Measurements from ENCODE around the gene SLC2A10. TPM values are rescaled to one million over a fixed set of nuclear protein-coding genes. Genes with fewer than 3 reads are reported as not detected.

Gene SLC2A10
- total RNA-seq, 1 experiment from 2014 or later = 13.2 TPM

DNA sequence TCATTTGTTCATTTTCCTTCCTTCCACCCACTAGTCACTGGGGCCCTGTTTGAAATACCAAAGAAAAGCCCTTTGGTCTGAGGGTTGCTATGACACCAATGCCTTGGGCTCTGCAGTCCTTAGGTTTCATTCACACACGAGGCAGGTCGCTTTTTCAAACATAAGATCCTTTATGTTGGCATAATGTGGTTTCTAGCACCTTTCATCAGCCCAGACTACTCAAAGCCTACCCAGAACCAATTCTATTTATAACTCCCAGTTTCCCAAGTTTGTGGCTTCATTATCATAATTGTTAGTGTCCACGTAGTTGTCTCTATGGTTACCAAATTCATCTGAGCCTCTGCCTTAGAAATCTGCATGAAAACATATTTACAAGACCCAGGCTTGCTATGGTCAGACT, 13.6 kb upstream of the SLC2A10 start:
- H3K27me3 ChIP-seq = no peaks in the 10 kb centered on the region

DNA sequence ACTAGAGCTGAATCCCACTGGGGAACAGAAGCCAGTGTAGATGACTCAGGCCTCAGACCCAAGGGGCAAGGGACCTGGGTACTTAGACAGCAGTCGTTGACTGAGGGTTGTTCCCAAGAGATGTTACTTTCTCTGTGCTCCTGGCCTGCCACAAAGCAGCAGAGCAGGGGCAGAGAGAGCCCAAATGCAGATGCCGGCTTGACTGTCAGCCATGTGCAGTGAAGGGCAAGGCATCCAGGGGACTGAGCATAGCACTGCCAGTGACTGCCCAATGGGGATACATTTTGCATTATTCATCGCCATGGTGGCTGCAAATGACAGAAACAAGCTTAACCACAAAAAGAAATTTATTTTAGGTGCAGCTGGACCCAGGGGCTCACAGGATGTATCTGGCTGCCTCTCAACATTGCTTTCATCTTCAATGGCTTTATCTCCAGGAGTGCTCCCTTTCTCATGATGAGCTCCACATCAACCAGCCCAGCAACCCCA, 12.6 kb upstream of the SLC2A10 start:
- no peak for DNase-seq
- Histone ChIP-seq H3K9me3 (peaks cover 1% of the 10 kb centered on the region; the same call in 1 of the 2 replicates), H3K27me3 (no peaks in the 10 kb centered on the region), H3K36me3 (no peaks in the 10 kb centered on the region), H3K4me3 (no peak overlapping the region)

More for the DNA sequence above, 13.6 kb upstream of the SLC2A10 start:
- Histone ChIP-seq H3K36me3 (no peaks in the 10 kb centered on the region), H3K9me3 (peaks cover 1% of the 10 kb centered on the region; the same call in 1 of the 2 replicates), H3K4me3 (no peak overlapping the region)
- no peak for DNase-seq

DNA sequence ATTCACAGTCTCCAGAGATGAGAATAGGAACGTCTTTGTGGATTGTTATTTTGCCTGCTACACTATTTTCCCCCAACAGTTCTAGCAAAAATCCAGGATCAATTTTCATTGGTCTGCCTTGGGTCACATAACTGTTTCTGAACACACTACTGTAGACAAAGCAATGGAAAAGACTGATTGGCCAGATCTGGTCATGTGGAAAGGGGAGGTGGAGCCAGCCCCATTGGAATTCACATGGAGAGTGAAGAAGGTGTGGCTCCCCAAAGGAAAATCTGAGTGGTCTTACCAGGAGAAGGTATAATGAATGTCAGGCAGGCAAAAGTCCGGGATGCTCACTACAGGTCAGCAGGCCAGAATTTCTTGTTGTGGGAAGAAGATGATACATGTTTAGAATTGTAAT, 10.7 kb upstream of the SLC2A10 start:
- no peak for DNase-seq
- H3K9me3 ChIP-seq = peaks cover 1% of the 10 kb centered on the region; the same call in 1 of the 2 replicates

DNA sequence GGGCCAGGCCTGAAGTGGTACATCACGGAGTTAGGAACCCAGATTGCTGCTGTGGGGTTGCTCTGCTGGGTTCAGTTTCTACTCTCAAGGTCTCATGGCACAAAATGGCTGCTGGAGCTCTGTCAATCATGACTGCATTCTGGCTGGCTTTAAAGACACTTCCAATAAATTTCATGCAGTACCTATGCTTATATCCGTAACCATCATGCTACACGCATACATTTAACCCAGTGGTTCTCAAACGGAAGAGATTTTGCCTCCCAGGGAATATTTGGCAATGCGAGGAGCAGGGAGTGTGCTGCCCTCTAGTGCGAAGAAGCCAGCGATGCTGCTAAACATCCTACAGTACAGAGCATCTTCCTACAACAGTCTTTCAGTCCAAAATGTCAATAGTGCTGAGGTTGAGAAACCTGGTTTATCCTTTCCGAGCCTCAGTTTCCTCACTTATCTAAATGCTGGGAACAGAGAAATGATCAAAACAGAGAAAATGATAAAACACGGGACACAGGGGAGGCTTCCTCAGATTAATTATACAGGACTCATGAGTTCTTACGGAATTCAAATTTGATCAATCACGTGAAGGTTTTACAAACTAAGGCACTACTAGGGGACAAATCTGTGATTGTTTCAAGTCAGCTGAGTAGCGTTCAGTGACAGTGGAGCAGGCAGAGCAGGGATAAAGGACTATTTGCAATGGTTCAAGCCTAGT, 9.6 kb upstream of the SLC2A10 start:
- peaks cover 1% of the 10 kb centered on the region; the same call in 1 of the 2 replicates for H3K9me3 ChIP-seq
- no peaks in the 10 kb centered on the region for H3K27me3 ChIP-seq
- DNase-seq = no peak
- H3K36me3 ChIP-seq = no peaks in the 10 kb centered on the region
- no peak overlapping the region for H3K4me3 ChIP-seq

More for the DNA sequence above, 10.7 kb upstream of the SLC2A10 start:
- Histone ChIP-seq H3K4me3 (no peak overlapping the region), H3K36me3 (no peaks in the 10 kb centered on the region), H3K27me3 (no peaks in the 10 kb centered on the region)

DNA sequence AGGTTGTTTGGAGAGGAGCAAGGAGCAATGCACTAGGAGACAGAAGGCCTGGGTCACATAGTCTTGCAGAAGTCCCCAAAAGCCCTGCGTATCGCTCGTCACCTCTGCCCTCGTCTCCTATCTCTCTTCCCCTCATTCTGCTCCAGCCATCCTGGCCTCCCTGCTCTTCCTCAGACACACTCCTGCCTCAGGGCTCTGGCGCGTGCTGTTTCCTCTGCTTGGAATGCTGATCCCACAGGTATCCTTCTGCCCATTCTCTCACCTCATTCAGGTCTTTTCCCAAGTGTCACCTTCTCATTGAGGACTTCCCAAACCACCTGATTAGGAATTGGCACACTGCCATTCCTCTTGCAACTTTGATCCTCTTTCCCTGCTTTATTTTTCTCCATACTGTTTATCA, 9.0 kb upstream of the SLC2A10 start:
- H3K27me3 ChIP-seq = no peaks in the 10 kb centered on the region
- DNase-seq = no peak
- H3K4me3 ChIP-seq = no peak overlapping the region

DNA sequence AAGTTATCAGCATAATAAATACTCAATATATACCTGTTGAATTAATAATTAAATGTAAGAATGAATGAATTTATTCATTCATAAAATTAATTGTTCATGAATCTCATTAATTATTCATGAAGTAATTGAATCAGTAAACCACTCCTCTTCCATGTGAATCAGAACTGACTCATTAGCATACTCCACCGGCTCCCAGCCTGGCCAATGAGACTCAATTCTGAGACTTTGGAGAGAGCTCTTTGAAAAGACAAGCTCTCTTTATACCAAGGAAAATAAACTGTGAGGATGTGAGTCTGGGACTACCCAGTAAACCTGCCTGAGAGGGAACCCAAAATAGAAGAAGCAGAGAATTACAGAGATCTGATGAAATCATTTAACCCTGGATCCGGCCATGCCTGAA, 8.4 kb upstream of the SLC2A10 start:
- DNase-seq = no peak
- Histone ChIP-seq H3K36me3 (no peaks in the 10 kb centered on the region), H3K9me3 (peaks cover 8% of the 10 kb centered on the region), H3K27me3 (no peaks in the 10 kb centered on the region), H3K4me3 (no peak overlapping the region)

More for the DNA sequence above, 9.0 kb upstream of the SLC2A10 start:
- Histone ChIP-seq H3K36me3 (no peaks in the 10 kb centered on the region), H3K9me3 (peaks cover 4% of the 10 kb centered on the region; the same call in 1 of the 2 replicates)

DNA sequence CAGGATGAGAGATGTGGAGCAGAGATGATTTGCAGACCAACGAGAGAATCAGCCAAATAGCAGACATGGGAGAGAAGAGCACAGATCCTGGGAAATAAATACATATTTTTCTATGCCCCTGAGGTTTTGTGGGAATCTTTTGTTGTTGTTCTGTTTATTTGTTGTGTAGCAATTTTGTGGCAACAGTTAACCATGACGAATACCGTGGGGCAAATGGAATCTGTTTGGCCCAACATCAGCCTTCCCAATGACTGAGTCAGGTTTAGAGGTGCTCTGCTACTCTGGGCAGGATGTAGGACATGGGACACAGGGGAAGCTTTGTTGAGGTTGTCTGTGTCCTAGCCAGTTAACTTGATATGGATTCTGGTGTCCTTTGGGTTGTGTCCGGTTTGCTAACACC, 7.9 kb upstream of the SLC2A10 start:
- Histone ChIP-seq H3K4me3 (no peak overlapping the region), H3K9me3 (peaks cover 13% of the 10 kb centered on the region), H3K27me3 (no peaks in the 10 kb centered on the region), H3K36me3 (no peaks in the 10 kb centered on the region)
- DNase-seq = no peak

DNA sequence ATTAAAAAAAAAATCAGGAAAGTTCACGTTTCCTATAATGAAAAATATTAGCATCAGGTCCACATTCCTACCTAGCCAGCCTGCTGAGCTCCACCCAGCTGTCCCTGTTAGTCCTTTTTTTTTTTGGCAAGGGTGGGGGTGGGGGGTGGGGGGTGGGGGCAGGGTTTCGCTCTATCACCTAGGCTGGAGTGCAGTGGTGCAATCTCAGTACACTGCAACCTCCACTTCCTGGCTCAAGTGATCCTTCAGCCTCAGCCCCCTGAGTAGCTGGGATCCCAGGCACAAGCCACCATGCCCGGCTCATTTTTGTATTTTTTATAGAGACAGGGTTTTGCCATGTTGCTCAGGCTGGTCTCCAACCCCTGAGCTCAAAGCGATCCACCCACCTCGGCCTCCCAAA, 7.5 kb upstream of the SLC2A10 start:
- Histone ChIP-seq H3K36me3 (no peaks in the 10 kb centered on the region), H3K27me3 (no peaks in the 10 kb centered on the region), H3K9me3 (peaks cover 18% of the 10 kb centered on the region), H3K4me3 (no peak overlapping the region)
- DNase-seq = no peak

DNA sequence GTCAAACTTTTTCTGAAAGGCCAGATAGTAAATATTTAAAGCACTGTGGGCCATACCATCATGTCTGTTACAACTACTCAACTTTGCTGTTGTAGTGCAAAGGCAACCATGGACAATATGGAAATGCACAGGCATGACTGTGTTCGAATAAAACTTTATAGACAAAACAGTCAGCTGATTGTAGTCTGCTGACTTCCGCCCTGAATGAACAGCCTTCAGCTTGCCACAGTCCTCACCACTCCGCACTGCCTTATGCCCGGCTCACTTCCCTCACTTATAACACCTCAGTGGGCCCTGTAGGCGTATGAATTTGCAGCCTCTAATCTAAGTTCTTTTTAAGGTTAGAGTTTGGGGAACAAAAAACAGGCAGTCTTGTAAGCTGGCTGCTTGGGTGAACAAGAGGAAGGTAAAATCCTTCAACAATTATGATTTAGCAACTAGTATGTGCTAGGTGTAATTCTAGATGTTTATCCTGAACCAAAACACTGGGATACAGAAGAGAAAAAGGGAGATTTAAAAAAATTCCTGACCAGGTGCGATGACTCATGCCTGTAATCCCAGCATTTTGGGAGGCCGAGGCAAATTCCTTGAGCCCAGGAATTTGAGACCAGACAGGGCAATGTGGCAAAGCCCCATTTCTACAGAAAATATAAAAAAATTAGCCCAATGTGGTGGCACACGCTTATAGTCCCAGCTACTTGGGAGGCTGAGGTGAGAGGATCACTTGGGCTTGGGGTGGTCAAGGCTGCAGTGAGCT, 6.8 kb upstream of the SLC2A10 start:
- no peaks in the 10 kb centered on the region for H3K36me3 ChIP-seq
- H3K9me3 ChIP-seq = peaks cover 18% of the 10 kb centered on the region
- no peak for DNase-seq
- H3K27me3 ChIP-seq = no peaks in the 10 kb centered on the region
- H3K4me3 ChIP-seq = no peak overlapping the region

DNA sequence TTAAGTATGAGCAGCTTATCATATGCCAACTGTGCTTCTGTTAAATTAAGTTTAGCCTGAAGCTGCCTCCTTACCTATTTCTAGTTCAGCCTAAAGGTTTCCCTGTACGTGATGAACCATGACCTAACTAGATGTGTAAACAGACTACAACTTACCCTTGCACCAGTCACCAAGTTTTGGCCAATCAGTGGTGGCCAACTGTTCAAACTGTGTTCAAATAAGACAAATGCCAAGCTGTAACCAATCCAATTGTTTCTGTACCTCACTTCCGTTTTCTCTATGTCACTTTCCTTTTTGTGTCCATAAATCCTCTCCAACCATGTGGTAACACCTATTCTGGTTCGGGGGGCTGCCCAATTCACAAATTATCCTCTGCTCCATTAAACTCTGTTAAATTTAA, 6.0 kb upstream of the SLC2A10 start:
- H3K9me3 ChIP-seq = peaks cover 18% of the 10 kb centered on the region
- no peaks in the 10 kb centered on the region for H3K27me3 ChIP-seq
- no peak for DNase-seq
- no peaks in the 10 kb centered on the region for H3K36me3 ChIP-seq
- no peak overlapping the region for H3K4me3 ChIP-seq

DNA sequence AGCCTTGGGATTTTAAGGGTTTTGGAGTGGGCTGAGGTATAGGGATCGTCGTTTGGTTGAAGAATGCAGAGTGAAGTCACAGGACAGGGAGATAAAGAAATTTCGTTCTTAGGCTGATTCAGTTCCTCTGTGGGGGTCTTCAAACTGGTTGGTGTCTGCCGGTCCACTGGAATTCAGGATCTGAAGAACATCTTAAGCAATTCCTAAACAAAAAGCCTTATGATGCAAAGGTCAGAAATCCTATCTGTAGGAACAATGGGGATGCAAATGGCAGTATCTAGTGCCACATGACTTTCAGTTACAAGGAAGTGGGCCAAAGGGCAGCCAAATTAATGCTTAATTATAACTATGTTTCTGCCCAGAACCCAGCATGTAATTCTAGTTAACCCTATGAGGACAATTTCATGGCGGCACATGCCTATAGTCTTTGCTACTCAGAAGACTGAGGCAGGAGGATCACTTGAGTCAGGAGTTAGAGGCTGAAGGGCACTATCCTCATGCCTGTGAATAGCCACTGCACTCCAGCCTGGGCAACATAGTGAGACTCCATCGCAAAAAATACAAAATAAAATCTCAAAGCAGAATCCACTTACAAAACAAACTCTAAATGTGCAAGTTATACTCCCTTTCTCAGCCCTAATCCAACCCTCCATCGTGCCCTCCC, 4.6 kb upstream of the SLC2A10 start:
- Histone ChIP-seq H3K27me3 (no peaks in the 10 kb centered on the region), H3K9me3 (peaks cover 16% of the 10 kb centered on the region), H3K4me3 (no peak overlapping the region), H3K36me3 (no peaks in the 10 kb centered on the region)
- DNase-seq = no peak

DNA sequence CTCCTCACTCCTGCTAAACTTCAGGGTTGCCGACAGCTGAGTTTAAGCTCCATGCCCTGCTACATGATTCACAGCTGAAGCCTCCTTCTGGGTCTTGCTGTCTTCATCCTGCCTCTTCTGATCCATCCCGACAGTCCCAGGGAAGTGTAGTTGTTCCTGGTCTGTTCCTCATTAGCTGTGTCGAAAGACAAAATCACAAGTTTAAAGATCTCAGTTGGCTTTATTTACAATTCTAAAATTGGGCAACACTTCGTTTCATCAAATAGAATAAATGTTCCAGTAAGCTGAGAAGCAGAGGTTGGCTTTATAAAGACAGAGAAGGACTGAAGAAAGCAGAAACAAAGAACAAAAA, 4.1 kb upstream of the SLC2A10 start:
- no peaks in the 10 kb centered on the region for H3K36me3 ChIP-seq
- H3K27me3 ChIP-seq = no peaks in the 10 kb centered on the region
- no peak for DNase-seq
- peaks cover 16% of the 10 kb centered on the region for H3K9me3 ChIP-seq
- no peak overlapping the region for H3K4me3 ChIP-seq

DNA sequence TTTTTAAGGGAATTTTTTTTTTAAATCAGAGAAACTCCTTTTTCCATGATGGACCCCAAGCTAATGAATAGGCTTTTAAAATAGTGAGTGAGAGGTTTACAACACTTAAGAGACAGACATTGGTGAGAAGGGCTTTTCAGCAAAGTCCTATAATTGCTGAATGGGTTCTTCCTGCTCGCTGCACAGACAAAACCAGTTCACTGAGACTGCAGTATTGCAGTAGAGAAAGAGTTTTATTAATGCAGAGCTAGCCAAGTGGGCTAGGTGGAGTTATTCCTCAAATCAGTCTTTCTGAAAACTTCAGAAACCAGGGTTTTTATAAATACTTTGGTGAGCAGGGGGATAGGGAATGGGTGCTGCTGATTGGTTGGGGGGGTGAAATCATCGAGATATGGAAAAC, 3.2 kb upstream of the SLC2A10 start:
- DNase-seq = no peak
- Histone ChIP-seq H3K4me3 (no peak overlapping the region), H3K27me3 (no peaks in the 10 kb centered on the region), H3K9me3 (peaks cover 16% of the 10 kb centered on the region), H3K36me3 (peaks cover 3% of the 10 kb centered on the region; the same call in 1 of the 2 replicates)

DNA sequence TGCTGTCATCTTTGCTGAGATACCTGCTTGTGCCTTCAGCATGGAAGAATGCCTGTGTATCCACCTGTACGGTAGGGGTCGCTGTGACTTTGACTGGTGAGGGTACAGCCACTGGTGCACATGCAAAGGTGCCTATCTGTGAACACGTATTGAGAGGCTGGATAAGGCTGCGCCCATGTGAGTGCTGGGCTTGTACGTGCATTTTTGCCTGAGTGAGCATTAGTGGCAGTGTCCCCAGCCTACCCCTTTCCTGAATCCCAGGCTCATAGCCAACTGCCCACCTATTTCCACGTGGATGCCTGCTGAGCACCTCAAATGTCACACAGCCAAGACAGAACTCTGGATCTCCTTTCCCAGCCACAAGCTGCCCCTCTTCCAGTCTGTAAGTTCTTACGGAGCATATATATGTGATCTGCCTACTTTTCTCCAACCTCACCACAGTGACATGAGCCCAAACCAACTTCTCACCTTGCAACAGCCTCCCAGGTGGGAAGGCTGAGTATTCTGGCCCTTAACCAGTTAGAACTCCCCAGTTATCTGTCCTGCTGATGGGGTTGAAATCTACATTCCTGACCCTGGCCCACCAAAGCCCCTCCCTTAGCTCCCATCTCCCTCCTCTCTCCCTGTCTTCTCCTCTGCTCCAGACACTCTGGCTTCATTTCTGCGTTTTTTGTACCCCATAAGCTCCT, 1.1 kb upstream of the SLC2A10 start:
- Histone ChIP-seq H3K4me3 (no peak overlapping the region), H3K36me3 (peaks cover 12% of the 10 kb centered on the region), H3K9me3 (peaks cover 16% of the 10 kb centered on the region), H3K27me3 (no peaks in the 10 kb centered on the region)
- no peak for DNase-seq

DNA sequence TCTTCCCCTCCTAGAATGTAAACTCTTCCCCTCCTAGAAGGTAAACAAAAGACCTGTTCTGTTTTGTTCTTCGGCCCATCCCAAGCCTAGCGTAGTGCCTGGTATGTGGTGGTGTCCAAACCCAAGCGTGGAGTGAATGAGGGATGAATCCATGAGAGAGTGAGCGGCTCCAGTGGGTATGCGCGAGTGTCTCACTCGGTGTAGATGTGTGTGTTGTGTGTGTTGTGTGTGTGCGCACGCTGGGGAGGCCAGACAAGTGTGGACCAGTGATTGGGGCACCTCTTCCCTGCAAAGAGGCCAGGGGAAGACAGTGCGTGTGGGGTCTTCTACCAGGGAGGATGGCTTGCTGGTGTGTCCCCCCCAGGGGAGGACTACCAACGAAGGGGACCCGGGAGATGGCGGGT, 392 bp upstream of the SLC2A10 start:
- H3K4me3 ChIP-seq = peak overlapping the region; percentile 77
- no peaks in the 10 kb centered on the region for H3K27me3 ChIP-seq
- DNase-seq = no peak

DNA sequence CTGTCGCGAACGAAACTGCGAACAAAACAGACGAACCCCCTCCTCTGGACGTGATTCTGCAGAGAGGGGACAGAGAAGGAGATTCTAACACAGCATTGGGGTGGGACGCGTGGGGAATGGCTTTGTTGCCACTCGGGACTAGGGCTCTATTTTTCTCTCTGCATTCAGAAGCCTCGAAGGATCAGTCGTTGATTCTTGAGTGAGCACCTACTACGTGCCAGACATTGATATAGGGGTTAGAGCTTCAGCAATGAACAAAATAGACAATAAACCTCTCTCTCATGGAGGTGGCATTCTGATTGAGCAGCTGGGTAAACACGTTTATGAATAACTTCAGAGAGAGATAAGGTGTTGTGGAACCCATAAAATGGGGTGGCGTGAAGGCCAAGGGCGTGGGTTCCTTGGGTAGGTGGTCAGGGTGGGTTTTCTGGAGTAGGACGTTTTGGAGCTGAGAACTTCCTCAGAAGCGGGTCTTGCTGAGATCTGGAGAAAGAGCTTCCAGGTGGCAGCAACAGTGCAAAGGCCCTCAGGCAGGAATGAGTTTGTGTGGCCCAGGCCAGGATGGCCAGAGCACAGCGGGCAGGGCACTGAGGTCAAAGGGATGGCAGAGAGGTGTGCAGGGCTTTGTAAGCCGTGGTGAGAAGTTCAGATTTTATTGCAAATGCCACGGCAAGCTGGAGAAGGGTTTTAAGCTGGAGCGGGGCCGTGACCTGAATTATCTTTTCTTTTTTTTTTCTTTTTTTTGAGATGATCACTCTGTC, 884 bp downstream of the SLC2A10 start:
- H3K9me3 ChIP-seq = peaks cover 15% of the 10 kb centered on the region
- no peak for DNase-seq
- H3K27me3 ChIP-seq = no peaks in the 10 kb centered on the region
- H3K36me3 ChIP-seq = peaks cover 12% of the 10 kb centered on the region
- peak overlapping the region; percentile 77 for H3K4me3 ChIP-seq

More for the DNA sequence above, 392 bp upstream of the SLC2A10 start:
- H3K9me3 ChIP-seq = peaks cover 16% of the 10 kb centered on the region
- H3K36me3 ChIP-seq = peaks cover 12% of the 10 kb centered on the region
